Kidney (tissue), 14 donors: ENCODE measurements around the gene ZNF839. TPM values are rescaled to one million over a fixed set of nuclear protein-coding genes. Genes with fewer than 3 reads are reported as not detected.

Experiments
- DNase-seq, 5 donors: peaks; one replicate each; pipeline ENCODE4 v3.0.0-alpha.2; 2013 to 2020
- FAIRE-seq: peaks from 2 replicates; lab custom pipeline; 2012; peaks lifted over from hg19 to GRCh38; lab: Jason Lieb, UNC
- H3K27ac ChIP-seq, 2 donors: one replicate each; pipeline ENCODE4 v1.7.0; 2013; ENCODE audit warnings: low read depth in 2 of 2, low read length in 2 of 2, inconsistent platforms in 1 of 2
- H3K27me3 ChIP-seq: one replicate; pipeline ENCODE4 v1.7.1; 2013; ENCODE audit warnings: low read length, inconsistent platforms; ENCODE audit not compliant: control insufficient read depth, insufficient read depth
- H3K36me3 ChIP-seq, 3 donors: one replicate each; pipeline versions ENCODE4 v1.7.0 to v1.7.1; 2013; ENCODE audit warnings: low read length in 3 of 3, control low read depth in 1 of 3, inconsistent platforms in 1 of 3; ENCODE audit not compliant: insufficient read depth in 3 of 3, control insufficient read depth in 2 of 3
- H3K4me1 ChIP-seq, 3 donors: one replicate each; pipeline versions ENCODE4 v1.7.0 to v1.7.1; 2013; ENCODE audit warnings: low read length in 3 of 3, inconsistent platforms in 1 of 3, low read depth in 1 of 3; ENCODE audit not compliant: control insufficient read depth in 2 of 3, insufficient read depth in 2 of 3
- H3K4me3 ChIP-seq, 3 donors: one replicate each; pipeline versions ENCODE4 v1.7.0 to v1.8.1; 2013; ENCODE audit warnings: low read length in 3 of 3, control low read depth in 1 of 3, inconsistent platforms in 1 of 3
- H3K9ac ChIP-seq, 3 donors: one replicate each; pipeline versions ENCODE4 v1.7.0 to v1.7.1; 2013; ENCODE audit warnings: low read length in 3 of 3, control low read depth in 1 of 3, inconsistent platforms in 1 of 3
- H3K9me3 ChIP-seq, 3 donors: one replicate each; pipeline versions ENCODE4 v1.7.0 to v1.7.1; 2013; ENCODE audit warnings: low read length in 3 of 3, control low read depth in 1 of 3, inconsistent platforms in 1 of 3; ENCODE audit not compliant: control insufficient read depth in 2 of 3, insufficient read depth in 1 of 3
- intact Hi-C: fragments of 100-400 bp; cut with DNase I; formaldehyde crosslinking; loops from one replicate; pipeline ENCODE4 v1.11.1; 2022
- polyA plus RNA-seq: library from polyadenylated mRNA; stranded (reverse); fragments of 350-450 nt; fragmentation: Illumina TruSeq; extraction: RNeasy Lipid Tissue Mini Kit (QIAGEN cat#74804); gene quantifications from one replicate; pipeline ENCODE4 v1.2.3, GENCODE V29; 2014; ENCODE audit warnings: low read depth, low replicate concordance; ENCODE audit not compliant: insufficient read depth
- total RNA-seq: library from RNA; stranded (reverse); fragmentation: NEBNext Ultra II Directional; extraction: Animal tissue kit (Norgen Biotek cat#: 25700); gene quantifications from one replicate; pipeline ENCODE4 v1.2.1, GENCODE V29; 2021
- TF ChIP-seq, protein P1 (sequence below): IDR thresholded peaks from 3 replicates; pipeline ENCODE4 v1.5.1; 2012; ENCODE audit warnings: mild to moderate bottlenecking, moderate library complexity, borderline replicate concordance; ENCODE audit not compliant: insufficient read depth; ENCODE audit errors: extremely low read depth
- donor health status: control.
- donor health status: control.
- donor health status: control.
- donor health status: control.
- donor health status: control.
- donor health status: DM: yes; HTN: yes; CAD: no.
- donor health status: Normal renal cell carcinoma (clear cell type).

ZNF839 gene
- total and polyA plus RNA-seq, 2 donors from 2014 or later = 7.8 to 15.8 TPM

- H3K36me3 ChIP-seq = no peaks in the 10 kb centered on the region
- intact Hi-C loops = no loop called here
- H3K4me3 ChIP-seq = peak overlapping the region in 1 of 3 donors; percentile 86
- no peaks in the 10 kb centered on the region for H3K9me3 ChIP-seq
- H3K4me1 ChIP-seq = no peaks in the 10 kb centered on the region
- H3K27me3 ChIP-seq = no peaks in the 10 kb centered on the region
- FAIRE-seq (no peak), DNase-seq (no peak)
- H3K27ac ChIP-seq = no peak overlapping the region
- TF ChIP-seq, protein P1, sequence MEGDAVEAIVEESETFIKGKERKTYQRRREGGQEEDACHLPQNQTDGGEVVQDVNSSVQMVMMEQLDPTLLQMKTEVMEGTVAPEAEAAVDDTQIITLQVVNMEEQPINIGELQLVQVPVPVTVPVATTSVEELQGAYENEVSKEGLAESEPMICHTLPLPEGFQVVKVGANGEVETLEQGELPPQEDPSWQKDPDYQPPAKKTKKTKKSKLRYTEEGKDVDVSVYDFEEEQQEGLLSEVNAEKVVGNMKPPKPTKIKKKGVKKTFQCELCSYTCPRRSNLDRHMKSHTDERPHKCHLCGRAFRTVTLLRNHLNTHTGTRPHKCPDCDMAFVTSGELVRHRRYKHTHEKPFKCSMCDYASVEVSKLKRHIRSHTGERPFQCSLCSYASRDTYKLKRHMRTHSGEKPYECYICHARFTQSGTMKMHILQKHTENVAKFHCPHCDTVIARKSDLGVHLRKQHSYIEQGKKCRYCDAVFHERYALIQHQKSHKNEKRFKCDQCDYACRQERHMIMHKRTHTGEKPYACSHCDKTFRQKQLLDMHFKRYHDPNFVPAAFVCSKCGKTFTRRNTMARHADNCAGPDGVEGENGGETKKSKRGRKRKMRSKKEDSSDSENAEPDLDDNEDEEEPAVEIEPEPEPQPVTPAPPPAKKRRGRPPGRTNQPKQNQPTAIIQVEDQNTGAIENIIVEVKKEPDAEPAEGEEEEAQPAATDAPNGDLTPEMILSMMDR = no peak
- H3K9ac ChIP-seq = no peak overlapping the region
Observed at GRCh38 chr14:102303664-102304063, 15.9 kb upstream of the ZNF839 start.

DNA sequence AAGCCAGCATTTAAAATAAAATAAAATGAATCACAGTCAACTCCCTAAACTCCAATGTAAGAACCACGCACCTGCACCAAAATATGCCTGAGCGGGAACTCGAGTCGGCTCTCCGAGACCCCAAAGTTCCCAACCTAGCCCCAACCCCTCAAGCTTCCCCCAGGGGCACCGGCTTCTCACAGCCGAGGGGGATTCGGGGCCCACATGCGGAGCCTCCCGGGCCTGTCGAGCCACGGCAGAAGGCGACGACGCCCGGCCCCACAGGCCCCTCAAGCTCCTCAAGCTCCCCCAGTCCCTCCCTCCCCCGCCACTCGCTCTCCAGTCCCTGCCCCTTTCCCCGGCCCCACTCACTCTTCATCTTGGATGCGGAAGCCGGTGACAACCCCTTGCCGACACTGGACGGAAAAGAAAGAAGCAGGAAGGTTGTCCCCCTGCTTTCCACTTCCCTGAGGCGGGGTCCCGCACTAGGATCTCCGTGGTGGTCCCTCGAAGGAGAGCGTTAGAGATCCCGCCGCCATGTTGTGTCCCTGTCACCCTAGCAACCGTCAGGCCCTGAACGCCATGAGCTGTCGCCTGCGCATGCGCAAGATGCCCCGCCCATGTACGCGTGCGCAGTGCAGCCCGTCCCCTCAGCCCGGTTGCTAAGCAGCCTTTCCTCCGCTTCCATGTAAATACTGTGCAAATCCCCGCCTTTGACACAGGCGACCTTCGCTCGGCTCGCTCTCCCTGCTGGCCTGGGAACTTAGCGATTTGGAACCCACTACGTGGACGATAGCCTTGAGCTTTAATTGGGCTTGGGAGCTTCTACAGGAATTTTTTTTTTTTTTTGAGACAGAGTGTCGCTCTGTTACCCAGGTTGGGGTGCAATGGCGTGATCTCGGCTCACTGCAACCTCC, 14.7 kb upstream of the ZNF839 start, which contains the start of gene MOK:
TSS of gene MOK (minus strand) at position 554 of the 896 bp plus-strand sequence. CDS start at position 358, 196 bp downstream.
- no peaks in the 10 kb centered on the region for H3K27me3 ChIP-seq
- peak within 1 kb of the TSS; percentile 65 to 92 (median 86) for H3K4me3 ChIP-seq
- H3K9me3 ChIP-seq = no peaks in the 10 kb centered on the region
- no peaks in the 10 kb centered on the region for H3K36me3 ChIP-seq
- no peaks in the 10 kb centered on the region for H3K4me1 ChIP-seq
- TF ChIP-seq, protein P1 = no peak
- FAIRE-seq (no peak), DNase-seq (peak; percentile 98 to 99 (median 99))
- peak within 1 kb of the TSS in 1 of 2 donors; percentile 63 for H3K27ac ChIP-seq
- intact Hi-C loops = no loop called here
- peak within 1 kb of the TSS; percentile 34 to 94 (median 65) for H3K9ac ChIP-seq

DNA sequence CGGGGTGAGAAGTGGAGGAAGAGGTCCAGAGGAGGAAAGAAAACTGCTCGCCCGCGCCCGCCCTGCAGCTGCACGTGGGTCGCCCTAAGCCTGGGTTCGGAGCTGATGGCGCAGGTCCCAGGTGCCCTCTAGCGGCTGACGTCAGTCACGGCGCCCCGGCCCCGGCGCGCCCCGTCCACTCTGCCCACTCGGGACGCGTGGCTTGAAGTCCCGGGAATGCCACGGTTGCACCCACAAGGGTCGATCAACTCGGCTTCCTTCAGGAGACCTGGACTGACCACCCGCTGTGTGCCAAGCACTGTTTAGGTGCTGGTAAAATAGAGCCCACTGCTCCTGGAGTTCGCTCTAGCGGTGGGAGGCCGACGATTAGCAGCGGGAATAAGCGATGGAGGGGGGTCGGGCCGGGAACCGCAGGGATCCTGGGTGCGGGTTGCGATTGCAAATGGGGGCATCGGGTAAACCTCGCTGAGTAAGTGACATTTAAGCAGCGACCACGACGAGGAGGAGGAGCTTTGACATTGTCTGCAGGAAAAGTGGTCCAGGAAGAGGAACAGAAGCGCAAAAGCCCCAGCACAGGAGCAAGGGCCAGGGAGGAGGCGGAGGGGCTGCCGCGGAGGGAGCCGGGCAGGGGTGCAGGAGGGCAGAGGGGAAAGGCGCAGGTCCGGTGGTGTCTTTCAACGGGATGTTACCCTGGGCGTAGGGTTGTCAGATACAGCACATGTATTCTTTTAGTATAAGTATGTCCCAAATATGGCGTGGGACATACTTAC, 5.1 kb upstream of the ZNF839 start:
- intact Hi-C loops = no loop called here
- TF ChIP-seq, protein P1 = peak; percentile 94
- FAIRE-seq = no peak
- Histone ChIP-seq H3K27me3 (no peaks in the 10 kb centered on the region), H3K4me1 (peaks cover 0 to 19% (median 14%) of the 10 kb centered on the region in 3 donors), H3K9ac (peak overlapping the region; percentile 37 to 53 (median 41)), H3K4me3 (peak overlapping the region; percentile 57 to 81 (median 77)), H3K9me3 (no peaks in the 10 kb centered on the region), H3K36me3 (no peaks in the 10 kb centered on the region), H3K27ac (no peak overlapping the region)
- DNase-seq = peak; percentile 86 to 95 (median 91)
